ENCODE results near the gene WWC2. TPM values are rescaled to one million over a fixed set of nuclear protein-coding genes. Genes with fewer than 3 reads are reported as not detected.

WWC2 gene
- total RNA-seq, 4 donors from 2014 or later, result 26.9 to 45.9 (median 41.4) TPM

DNA sequence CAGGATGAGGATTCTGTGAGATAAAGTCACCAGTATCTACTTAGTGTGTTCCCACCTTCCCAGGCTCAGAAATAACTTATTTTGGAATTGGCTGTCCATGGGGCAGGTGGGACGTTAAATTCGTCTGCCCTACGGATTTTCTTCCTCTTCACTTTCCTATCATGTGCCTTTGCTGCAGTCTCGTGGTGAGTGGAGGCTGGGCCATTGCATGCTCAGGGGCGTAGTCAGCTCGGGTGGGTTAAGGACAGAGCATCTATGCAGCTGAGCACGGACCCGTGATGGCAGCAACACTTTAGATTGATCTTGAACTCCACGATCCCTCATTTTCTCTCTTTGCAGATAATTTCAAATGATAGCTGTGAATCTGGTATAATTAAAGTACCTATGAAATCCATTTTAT lies 169.5 kb downstream of the WWC2 start:
- no peaks in the 10 kb centered on the region for H3K36me3 ChIP-seq
- intact Hi-C loops (cut with DNase I; ENCODE audit: low total_unique reads), result no loop called here

DNA sequence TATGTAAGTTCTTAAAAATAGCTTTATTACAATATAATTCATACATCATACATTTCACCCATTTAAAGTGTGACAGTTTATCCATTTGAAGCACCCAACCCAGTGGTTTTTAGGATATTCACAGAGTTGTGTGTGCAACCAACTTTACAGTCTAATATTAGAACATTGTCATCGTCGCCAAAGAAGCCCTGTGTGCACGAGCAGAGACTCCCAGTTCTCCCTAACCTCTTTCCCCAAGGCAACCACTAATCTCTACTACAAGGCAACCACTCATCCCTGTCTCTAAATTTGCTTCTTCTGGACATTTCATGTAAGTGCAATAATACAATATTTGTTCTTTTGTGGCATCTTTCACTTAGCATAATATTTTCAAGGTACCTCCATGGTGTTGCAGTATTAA lies 173.3 kb downstream of the WWC2 start:
- H3K27me3 ChIP-seq, result no peaks in the 10 kb centered on the region
- TF ChIP-seq, protein P1, sequence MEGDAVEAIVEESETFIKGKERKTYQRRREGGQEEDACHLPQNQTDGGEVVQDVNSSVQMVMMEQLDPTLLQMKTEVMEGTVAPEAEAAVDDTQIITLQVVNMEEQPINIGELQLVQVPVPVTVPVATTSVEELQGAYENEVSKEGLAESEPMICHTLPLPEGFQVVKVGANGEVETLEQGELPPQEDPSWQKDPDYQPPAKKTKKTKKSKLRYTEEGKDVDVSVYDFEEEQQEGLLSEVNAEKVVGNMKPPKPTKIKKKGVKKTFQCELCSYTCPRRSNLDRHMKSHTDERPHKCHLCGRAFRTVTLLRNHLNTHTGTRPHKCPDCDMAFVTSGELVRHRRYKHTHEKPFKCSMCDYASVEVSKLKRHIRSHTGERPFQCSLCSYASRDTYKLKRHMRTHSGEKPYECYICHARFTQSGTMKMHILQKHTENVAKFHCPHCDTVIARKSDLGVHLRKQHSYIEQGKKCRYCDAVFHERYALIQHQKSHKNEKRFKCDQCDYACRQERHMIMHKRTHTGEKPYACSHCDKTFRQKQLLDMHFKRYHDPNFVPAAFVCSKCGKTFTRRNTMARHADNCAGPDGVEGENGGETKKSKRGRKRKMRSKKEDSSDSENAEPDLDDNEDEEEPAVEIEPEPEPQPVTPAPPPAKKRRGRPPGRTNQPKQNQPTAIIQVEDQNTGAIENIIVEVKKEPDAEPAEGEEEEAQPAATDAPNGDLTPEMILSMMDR (IDR thresholded peaks at IDR 0.05), result no peak
- TF ChIP-seq POLR2A (IDR thresholded peaks at IDR 0.05), result no peak
- H3K9me3 ChIP-seq, result peaks cover 0 to 17% of the 10 kb centered on the region in 2 donors
- H3K27ac ChIP-seq, result no peak overlapping the region
- no peaks in the 10 kb centered on the region for H3K4me1 ChIP-seq
- no peaks in the 10 kb centered on the region for H3K36me3 ChIP-seq
- DNase-seq, result no peak
- no peak overlapping the region for H3K4me3 ChIP-seq
- intact Hi-C loops (cut with DNase I; ENCODE audit: low total_unique reads), result no loop called here

More for the DNA sequence above, 169.5 kb downstream of the WWC2 start:
- H3K27me3 ChIP-seq, result no peaks in the 10 kb centered on the region
- DNase-seq, result no peak
- no peaks in the 10 kb centered on the region for H3K9me3 ChIP-seq
- H3K27ac ChIP-seq, result no peak overlapping the region
- H3K4me3 ChIP-seq, result no peak overlapping the region
- H3K4me1 ChIP-seq, result no peaks in the 10 kb centered on the region
- TF ChIP-seq, protein P1 (IDR thresholded peaks at IDR 0.05), result no peak
- no peak for TF ChIP-seq POLR2A (IDR thresholded peaks at IDR 0.05)

DNA sequence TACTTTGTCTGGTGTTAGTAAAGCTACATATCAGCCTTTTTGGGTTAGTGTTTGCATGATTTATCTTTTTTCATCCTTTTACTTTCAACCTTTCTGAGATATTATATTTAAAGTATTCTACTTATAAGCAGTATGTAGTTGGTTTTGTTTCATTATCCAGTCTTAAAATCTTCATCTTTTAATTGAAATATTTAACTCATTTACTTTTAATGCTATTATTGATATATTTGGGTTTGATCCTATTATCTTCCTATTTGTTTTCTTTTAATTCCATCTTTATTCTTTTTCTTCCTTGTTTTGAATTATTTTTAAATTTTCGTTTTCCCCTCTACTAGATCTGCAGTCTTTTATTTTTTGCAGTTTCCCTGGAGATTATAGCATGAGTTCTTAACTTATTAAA lies 177.0 kb downstream of the WWC2 start:
- Histone ChIP-seq H3K9me3 (peaks cover 0 to 17% of the 10 kb centered on the region in 2 donors), H3K4me3 (no peak overlapping the region), H3K27ac (no peak overlapping the region), H3K36me3 (no peaks in the 10 kb centered on the region), H3K4me1 (no peaks in the 10 kb centered on the region), H3K27me3 (no peaks in the 10 kb centered on the region)
- intact Hi-C loops (cut with DNase I; ENCODE audit: low total_unique reads), result no loop called here
- TF ChIP-seq POLR2A (IDR thresholded peaks at IDR 0.05), result no peak
- TF ChIP-seq, protein P1 (IDR thresholded peaks at IDR 0.05), result no peak
- DNase-seq, result no peak

DNA sequence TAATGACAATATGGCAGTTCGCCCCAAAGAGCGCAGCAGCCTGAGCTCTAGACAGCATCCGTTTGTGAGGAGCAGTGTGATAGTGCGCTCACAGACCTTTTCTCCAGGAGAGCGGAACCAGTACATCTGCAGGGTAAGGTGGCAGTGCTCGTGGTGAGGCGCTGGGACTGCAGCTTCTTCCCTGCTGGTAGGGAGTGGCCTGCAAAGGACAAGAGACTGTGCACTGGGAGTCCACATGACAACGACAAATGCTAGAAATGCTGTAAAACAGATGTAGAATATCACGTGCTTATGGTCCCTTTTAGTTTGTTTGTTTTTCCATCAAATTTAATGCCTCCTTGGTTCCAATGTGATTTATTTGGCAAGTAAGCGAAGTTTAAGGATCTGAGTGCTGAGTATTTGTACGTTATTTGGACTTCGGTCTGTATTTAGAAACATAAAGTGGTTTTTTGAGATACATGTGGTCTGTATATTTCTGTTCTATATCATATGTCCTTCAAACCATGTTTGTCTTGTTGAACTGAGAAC lies 185.3 kb downstream of the WWC2 start:
- no peaks in the 10 kb centered on the region for H3K9me3 ChIP-seq
- DNase-seq, result no peak
- intact Hi-C loops (cut with DNase I; ENCODE audit: low total_unique reads), result no loop called here
- no peaks in the 10 kb centered on the region for H3K36me3 ChIP-seq
- no peaks in the 10 kb centered on the region for H3K4me1 ChIP-seq
- H3K27ac ChIP-seq, result no peak overlapping the region
- no peaks in the 10 kb centered on the region for H3K27me3 ChIP-seq
- no peak for TF ChIP-seq POLR2A (IDR thresholded peaks at IDR 0.05)
- TF ChIP-seq, protein P1 (IDR thresholded peaks at IDR 0.05), result no peak
- no peak overlapping the region for H3K4me3 ChIP-seq

DNA sequence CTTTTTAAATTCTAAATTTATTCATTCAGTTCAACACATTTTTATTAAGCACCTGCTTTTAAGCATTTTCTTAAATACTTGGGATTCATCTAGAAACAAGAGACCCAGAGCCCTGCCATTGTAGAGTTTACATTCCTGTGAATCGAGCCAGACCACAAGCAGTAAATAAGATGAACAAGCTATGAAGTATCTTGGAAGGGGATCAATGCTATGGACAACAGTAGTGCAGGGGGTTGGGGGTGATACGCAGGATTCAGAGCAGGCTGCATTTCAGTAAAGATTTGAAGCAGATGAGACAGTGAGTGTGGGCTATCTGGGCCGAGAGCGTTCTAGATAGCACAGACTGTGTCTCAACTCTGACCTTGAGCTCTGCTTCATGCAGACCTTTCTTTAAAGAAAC lies 185.9 kb downstream of the WWC2 start:
- intact Hi-C loops (cut with DNase I; ENCODE audit: low total_unique reads), result no loop called here

More for the DNA sequence above, 185.9 kb downstream of the WWC2 start:
- H3K27me3 ChIP-seq, result no peaks in the 10 kb centered on the region
- H3K36me3 ChIP-seq, result no peaks in the 10 kb centered on the region
- H3K9me3 ChIP-seq, result no peaks in the 10 kb centered on the region
- no peak overlapping the region for H3K27ac ChIP-seq
- H3K4me3 ChIP-seq, result no peak overlapping the region
- TF ChIP-seq, protein P1 (IDR thresholded peaks at IDR 0.05), result no peak
- TF ChIP-seq POLR2A (IDR thresholded peaks at IDR 0.05), result no peak
- no peaks in the 10 kb centered on the region for H3K4me1 ChIP-seq
- DNase-seq, result no peak

Data from uterus (tissue), 4 donors.